GM21825 (cell line): ENCODE data around the gene GMFB.

Source experiments
- ATAC-seq: cut with Tn5 transposase; IDR thresholded peaks from one replicate; pipeline ENCODE4 v1.9.1; 2021; ENCODE audit warnings: mild to moderate bottlenecking, moderate library complexity; ENCODE audit not compliant: unreplicated experiment

GMFB gene

GRCh38 chr14:54488646-54489317 lies at the start of gene GMFB:
GMFB (minus strand) TSS chr14:54488980; CDS start chr14:54488927, 53 bp downstream.
- ATAC-seq, result peak; percentile 89

GRCh38 chr14:54538055-54538454 lies 49.3 kb upstream of the GMFB start:
- no peak for ATAC-seq

- ATAC-seq, result no peak
Measured at GRCh38 chr14:54537651-54538050, 48.9 kb upstream of the GMFB start.

- no peak for ATAC-seq
Measured at GRCh38 chr14:54535646-54536045, 46.9 kb upstream of the GMFB start.

- ATAC-seq, result no peak
Measured at GRCh38 chr14:54535126-54535525, 46.3 kb upstream of the GMFB start.

GRCh38 chr14:54533100-54533499 lies 44.3 kb upstream of the GMFB start:
- peak; percentile 26 for ATAC-seq

- ATAC-seq, result peak; percentile 87
Measured at GRCh38 chr14:54532111-54533012, 43.6 kb upstream of the GMFB start.

- ATAC-seq, result no peak
Measured at GRCh38 chr14:54529811-54530210, 41.0 kb upstream of the GMFB start.

- ATAC-seq, result no peak
Measured at GRCh38 chr14:54528973-54529372, 40.2 kb upstream of the GMFB start.

- no peak for ATAC-seq
Measured at GRCh38 chr14:54524410-54524809, 35.6 kb upstream of the GMFB start.

GRCh38 chr14:54516709-54517108 lies 27.9 kb upstream of the GMFB start:
- ATAC-seq, result no peak

- ATAC-seq, result no peak
Measured at GRCh38 chr14:54515670-54516069, 26.9 kb upstream of the GMFB start.

GRCh38 chr14:54512393-54512792 lies 23.6 kb upstream of the GMFB start:
- no peak for ATAC-seq

- peak; percentile 93 for ATAC-seq
Measured at GRCh38 chr14:54509546-54510501, 21.0 kb upstream of the GMFB start, which contains the start of gene CGRRF1. CGRRF1 (plus strand) TSS chr14:54509906; CDS start chr14:54509960, 54 bp downstream.

- no peak for ATAC-seq
Measured at GRCh38 chr14:54503486-54503885, 14.7 kb upstream of the GMFB start.

GRCh38 chr14:54502602-54503001 lies 13.8 kb upstream of the GMFB start:
- no peak for ATAC-seq

GRCh38 chr14:54501480-54501879 lies 12.7 kb upstream of the GMFB start:
- ATAC-seq, result no peak

GRCh38 chr14:54500744-54501143 lies 12.0 kb upstream of the GMFB start:
- no peak for ATAC-seq

GRCh38 chr14:54498579-54498978 lies 9.8 kb upstream of the GMFB start:
- ATAC-seq, result no peak

GRCh38 chr14:54498095-54498531 lies 9.3 kb upstream of the GMFB start:
- ATAC-seq, result no peak

- ATAC-seq, result no peak
Measured at GRCh38 chr14:54497224-54497623, 8.4 kb upstream of the GMFB start.
